GM19438 (cell line): ENCODE results near the gene CGREF1.
"Not testable (repeated sequence)": the region's sequence is repeated elsewhere in the genome, so short reads cannot be mapped to it uniquely, and the experiment has no call there.

Experiments used
- ATAC-seq: cut with Tn5 transposase; IDR thresholded peaks from one replicate; pipeline ENCODE4 v1.9.1; 2021; ENCODE audit warnings: low read depth; ENCODE audit not compliant: unreplicated experiment

Gene CGREF1

DNA sequence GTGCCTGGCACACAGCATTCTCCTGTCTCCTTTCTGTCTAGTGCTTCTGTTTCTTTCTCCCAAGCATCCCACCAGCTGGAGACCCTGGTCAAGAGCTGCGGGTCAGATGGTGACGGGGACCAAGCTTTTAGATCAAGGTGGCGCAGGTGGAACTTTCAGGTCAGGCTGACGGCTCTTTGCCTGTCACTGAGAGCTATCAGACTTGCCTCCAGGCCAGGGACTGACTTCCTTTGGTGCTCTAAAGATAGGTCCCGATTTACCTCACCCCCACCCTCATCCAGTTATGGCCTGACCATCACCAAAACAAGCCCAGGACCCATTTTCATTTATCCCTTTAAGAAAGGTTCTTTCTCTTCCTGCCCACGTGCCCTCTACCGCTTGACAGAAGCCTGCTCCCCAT is 41.7 kb downstream of the CGREF1 start:
- ATAC-seq: no peak

GRCh38 chr2:27076323-27076722 is 42.6 kb downstream of the CGREF1 start:
- no peak for ATAC-seq

DNA sequence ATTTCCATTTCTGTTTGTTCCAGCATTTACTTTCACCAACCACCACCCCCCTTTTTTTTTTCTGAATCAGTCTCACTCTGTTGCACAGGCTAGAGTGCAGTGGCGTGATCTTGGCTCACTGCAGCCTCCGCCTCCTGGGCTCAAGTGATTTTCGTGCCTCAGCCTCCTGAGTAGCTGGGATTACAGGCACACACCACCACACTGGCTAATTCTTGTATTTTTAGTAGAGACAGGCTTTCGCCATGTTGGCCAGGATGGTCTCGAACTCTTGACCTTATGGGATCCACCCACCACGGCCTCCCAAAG is 43.4 kb downstream of the CGREF1 start:
- ATAC-seq: not testable (repeated sequence)

DNA sequence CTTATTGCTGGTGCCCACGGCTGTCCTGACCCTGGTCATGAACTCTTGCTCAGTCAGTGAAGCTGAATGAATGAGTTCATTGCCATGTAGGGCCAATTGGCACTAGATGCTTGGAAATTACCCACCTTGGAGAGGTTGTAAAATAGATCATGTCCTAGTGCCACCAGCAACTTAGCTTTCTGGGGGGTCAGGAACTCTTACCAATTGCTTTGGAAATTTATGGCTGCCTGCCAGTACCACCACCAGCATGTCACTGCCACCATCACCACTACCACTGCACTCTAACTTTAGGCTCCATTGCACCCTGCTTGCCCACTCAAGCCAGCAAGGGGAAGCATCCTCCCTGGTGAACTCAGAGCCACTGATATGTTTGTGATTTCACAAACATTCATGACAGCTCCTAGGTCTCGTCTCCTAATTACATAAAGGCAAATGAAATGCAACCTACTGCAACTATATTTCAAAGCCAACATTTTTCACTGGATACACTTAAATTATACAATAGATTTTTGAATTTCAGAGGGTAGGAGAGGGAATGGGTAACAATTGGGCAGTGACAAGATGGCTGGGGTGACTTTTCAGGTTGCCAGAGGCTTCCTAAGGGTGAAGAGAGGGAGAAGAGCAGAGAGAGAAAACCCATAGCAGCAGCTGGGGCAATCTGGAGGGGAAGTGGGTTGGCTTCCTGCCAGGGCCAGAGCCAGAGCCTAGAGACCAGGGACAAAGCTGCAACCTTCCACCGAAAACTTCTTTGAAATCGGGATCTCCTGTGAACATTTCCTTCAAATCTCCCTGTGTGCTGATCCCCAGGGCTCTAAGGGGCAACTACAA is 44.0 kb downstream of the CGREF1 start:
- no peak for ATAC-seq

- no peak for ATAC-seq
These were observed 45.1 kb downstream of the CGREF1 start for GRCh38 chr2:27073782-27074181.

- ATAC-seq: no peak
These were observed 46.0 kb downstream of the CGREF1 start for GRCh38 chr2:27072920-27073319.

GRCh38 chr2:27071990-27072830 is 46.7 kb downstream of the CGREF1 start:
- peak; percentile 27 for ATAC-seq

DNA sequence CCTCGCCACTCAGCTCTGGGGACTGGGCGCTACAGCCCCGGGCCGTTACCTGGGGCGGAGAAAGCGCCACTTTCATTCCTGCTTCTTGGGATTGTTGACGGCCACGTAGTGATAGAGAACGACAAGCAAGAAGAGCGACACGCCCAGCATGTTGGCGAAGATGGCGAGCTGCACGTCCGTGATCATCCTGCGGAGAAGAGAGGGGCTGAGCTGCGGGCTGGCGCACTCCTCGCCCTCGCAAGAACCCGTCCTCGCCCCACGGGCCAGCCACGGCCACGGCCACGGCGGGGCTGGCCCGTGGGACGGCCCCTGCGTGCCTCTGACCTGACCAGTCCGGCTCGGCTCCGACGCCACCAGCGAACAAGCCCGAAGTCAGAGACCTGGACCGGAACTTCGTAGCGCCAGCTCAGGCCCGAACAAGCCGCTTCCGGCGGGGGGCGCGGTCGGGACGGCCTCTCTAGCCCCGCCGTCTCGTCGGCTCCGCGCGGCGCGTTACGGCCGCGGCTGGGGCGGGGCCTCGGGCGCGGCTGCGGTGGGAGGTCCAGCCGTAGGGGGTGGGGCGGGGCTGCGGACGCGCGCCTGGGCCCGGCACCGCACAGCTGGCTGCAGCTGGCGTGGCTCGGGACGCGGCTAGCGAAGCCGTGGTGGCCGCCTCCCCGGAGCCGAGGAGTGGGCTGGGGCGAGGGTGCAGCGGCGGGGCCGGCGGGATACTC is 47.5 kb downstream of the CGREF1 start, which contains the start of gene OST4:
TSS of gene OST4 (minus strand) at position 378 of the 713 bp plus-strand sequence.
- ATAC-seq: peak; percentile 76

GRCh38 chr2:27070653-27071276 is 48.2 kb downstream of the CGREF1 start:
- ATAC-seq: peak; percentile 4

DNA sequence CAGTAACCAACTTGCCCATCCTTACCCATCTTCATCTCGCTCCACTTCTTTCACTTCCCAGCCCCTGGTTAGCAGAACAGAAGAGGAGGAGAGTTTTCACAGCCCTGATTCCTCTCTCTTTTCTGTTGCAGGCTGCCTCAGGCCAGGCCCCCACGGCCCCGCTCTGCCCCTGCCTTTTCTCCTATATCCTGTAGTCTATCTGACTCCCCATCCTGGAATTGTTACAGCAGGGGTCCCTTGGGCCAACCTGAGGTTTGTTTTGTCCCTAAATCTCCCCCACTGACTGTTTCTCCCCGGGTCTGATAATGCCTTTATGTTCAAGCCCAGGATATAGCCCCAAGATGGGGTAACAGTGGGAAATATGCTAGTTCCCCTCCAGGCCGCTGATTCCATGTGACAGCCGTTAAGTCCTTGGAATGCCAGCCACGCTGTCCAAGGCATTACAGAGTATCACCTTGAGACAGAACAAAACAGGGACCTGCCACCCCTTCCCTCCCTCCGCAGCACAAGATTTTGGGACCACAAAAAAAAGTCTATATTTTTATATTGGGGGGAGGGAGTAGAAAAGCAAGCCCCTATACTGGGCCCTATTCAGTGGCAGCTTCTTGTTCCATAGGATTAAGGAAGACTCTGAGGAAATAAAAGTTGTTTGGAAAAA is 48.8 kb downstream of the CGREF1 start:
- ATAC-seq: no peak

- no peak for ATAC-seq
These were observed 49.5 kb downstream of the CGREF1 start for GRCh38 chr2:27069436-27069835.

DNA sequence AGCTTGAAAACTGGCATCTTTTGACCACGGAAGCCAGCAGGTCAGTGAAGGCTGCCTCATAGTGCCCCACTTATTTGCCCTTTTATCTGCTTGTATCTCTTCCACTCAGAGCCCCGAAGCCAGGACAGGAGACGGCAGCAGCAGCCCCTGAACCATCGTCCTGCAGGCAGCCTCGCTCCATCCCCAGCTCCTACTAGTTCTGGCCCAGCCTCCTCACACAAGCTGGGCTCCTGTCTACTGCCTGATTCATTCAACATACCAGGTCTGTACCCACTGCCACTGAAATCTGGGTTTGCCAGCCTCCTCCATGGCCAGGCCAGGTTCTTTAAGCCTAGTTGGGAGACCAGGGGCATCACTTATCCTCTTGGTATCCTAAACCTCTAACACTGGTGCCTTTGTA is 51.5 kb downstream of the CGREF1 start:
- ATAC-seq: no peak

- no peak for ATAC-seq
These were observed 53.8 kb downstream of the CGREF1 start for GRCh38 chr2:27065128-27065527.

DNA sequence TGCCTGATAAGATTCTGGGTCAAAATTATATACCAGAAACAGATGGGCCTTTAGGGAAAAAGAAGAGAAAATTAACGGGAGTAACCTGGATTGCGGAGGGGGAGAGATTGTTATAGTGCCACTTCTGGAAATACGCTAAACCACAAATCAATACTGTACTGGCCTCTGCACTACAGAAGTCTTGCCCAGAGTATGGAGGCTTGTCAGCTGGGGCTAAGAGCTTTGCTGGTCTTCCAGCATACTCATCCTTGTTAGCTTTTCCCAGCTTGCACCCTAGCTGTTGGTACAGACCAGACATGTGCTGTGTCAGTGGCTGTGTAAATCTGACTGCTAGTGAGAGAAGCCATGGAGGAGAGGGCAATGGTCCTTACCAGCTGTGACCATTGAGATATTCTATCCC is 58.6 kb downstream of the CGREF1 start:
- no peak for ATAC-seq

DNA sequence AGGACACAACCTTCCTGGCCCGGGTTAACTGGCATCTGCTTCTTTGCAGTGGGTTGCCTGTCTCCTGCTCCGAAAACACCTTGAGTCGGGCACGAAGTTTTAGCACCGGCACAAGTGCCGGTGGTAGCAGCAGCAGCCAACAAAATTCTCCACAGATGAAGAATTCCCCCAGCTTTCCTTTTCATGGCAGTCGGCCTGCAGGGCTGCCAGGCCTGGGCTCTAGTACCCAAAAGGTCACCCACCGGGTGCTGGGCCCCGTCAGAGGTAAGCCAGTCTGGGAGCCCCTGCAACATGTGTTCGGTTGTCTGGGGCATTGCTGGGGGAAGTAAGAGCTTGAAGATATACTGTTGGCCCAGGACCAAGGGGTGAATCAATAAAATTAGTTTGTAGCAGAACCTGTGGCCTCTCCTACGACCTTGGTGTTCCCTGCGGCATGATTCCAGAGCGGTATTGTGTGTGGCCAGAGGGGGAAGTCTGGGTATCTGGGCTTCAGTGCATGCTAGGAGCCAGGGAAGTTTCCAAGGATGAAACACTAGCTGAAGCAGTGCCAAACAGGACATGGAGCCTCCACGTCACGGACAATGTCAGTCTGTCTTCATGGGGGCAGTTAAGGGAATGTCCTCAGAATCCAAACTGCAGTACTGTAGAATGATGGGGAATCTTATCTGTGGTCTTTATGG is 59.6 kb downstream of the CGREF1 start:
- no peak for ATAC-seq

- no peak for ATAC-seq
These were observed 60.7 kb downstream of the CGREF1 start for GRCh38 chr2:27058210-27058609.

GRCh38 chr2:27057184-27057583 is 61.7 kb downstream of the CGREF1 start:
- no peak for ATAC-seq

- no peak for ATAC-seq
These were observed 64.2 kb downstream of the CGREF1 start for GRCh38 chr2:27054721-27055120.

- no peak for ATAC-seq
These were observed 65.2 kb downstream of the CGREF1 start for GRCh38 chr2:27053776-27054175.

DNA sequence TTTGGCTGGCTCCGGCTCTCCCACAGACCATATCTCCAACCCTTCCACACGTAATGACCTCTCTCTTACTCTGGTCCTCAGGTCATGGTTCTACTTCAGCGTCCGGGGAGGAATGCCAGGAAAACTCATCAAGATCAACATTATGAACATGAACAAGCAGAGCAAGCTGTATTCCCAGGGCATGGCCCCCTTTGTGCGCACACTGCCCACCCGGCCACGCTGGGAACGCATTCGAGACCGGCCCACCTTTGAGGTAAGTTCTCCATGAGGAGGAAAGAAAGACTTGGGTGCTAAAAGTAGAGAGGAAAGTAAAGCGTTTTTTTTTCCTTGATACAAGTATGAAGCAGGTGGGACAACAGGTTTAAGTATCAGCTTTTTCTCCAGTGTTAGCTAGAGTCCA is 65.6 kb downstream of the CGREF1 start:
- no peak for ATAC-seq
